ENCODE measurements around the gene SPN. TPM values are rescaled to one million over a fixed set of nuclear protein-coding genes. Genes with fewer than 3 reads are reported as not detected.

The SPN gene
- total and polyA plus RNA-seq, 9 of the 15 experiments (the other 6 are each of a cell fraction or from before 2014, with no cell fraction given): 24.3 to 225 (median 79.4) TPM

GRCh38 chr16:29667755-29668154 lies 4.7 kb downstream of the SPN start (continued):
- no peak for TF ChIP-seq CREB5 (CRISPR knock-in tag; IDR thresholded peaks at IDR 0.05)

- Histone ChIP-seq H3K9me3 (replicated peaks; ENCODE audit: control insufficient read depth, insufficient read depth, low read depth, low read length) (no peaks in the 10 kb centered on the region), H3K36me3 (ENCODE audit: control insufficient read depth, insufficient read depth, low read length) (peaks cover 64% of the 10 kb centered on the region), H3K79me2 (ENCODE audit: control insufficient read depth, insufficient read depth, low read length) (peaks cover 81% of the 10 kb centered on the region), H3K27ac (ENCODE audit: extremely low read depth, low read depth, low read length) (no peak overlapping the region), H3K4me3 (no peak overlapping the region), H3K27me3 (ENCODE audit: control insufficient read depth in 2 of 2, insufficient read depth in 2 of 2, low read length in 2 of 2) (no peaks in the 10 kb centered on the region), H2AFZ (ENCODE audit: low read depth, low read length) (no peak overlapping the region), H3K4me2 (ENCODE audit: insufficient read depth, low read length) (no peak overlapping the region), H4K20me1 (replicated peaks; ENCODE audit: control insufficient read depth, insufficient read depth, low read length) (0 out of 2 replicates have a peak, but pooled peaks cover 3% of the 10 kb centered on the region), H3K9me1 (ENCODE audit: control insufficient read depth, insufficient read depth, low read length) (no peaks in the 10 kb centered on the region), H3K9ac (ENCODE audit: insufficient read depth in 1 of 2, low read depth in 2 of 2, low read length in 2 of 2) (no peak overlapping the region), H3K4me1 (replicated peaks in 1 of 2; ENCODE audit: control insufficient read depth in 2 of 2, insufficient read depth in 2 of 2, low read length in 2 of 2) (peaks cover 19 to 38% of the 10 kb centered on the region in 2 experiments; a peak in 4 of 5 replicates)
- TF ChIP-seq HNRNPL (IDR thresholded peaks at IDR 0.05; ENCODE audit: low read depth, low read length): no peak
- no peak for TF ChIP-seq FOXJ2 (tag; IDR thresholded peaks at IDR 0.05)
- peak; percentile 94 for TF ChIP-seq ZNF24 (IDR thresholded peaks at IDR 0.05)
- ATAC-seq (no peak), FAIRE-seq (no peak), DNase-seq (ENCODE audit: extremely low read depth in 1 of 4, low spot score in 3 of 4) (no peak)
- ChIA-PET CTCF (ENCODE audit: low intra/inter-chr PET ratio) (no interaction called here), POLR2A (interaction anchor here (0.6 to 0.7 kb wide), 2 partner anchors 44 to 135 kb away, joined by 3 read pairs; no protein-coding TSS in a partner anchor)
- in situ Hi-C loops (cut with MboI) (no loop called here), intact Hi-C loops (cut with micrococcal nuclease) (no loop called here)
- 87% methylated on average over 3 of the region's 3 CpGs for WGBS (ENCODE audit: insufficient coverage, low coverage, missing lambda C conversion rate)
- no TSS peak for BruUV-seq (replicated peaks)
Observed at GRCh38 chr16:29668267-29668666, 5.2 kb downstream of the SPN start.
